ENCODE results near the gene GHR. TPM values are rescaled to one million over a fixed set of nuclear protein-coding genes. Genes with fewer than 3 reads are reported as not detected.

Gene GHR
- total and polyA plus RNA-seq, 2 of the 8 experiments (the other 6 are each of a cell fraction or from before 2014, with no cell fraction given): 0.15 to 0.19 TPM

DNA sequence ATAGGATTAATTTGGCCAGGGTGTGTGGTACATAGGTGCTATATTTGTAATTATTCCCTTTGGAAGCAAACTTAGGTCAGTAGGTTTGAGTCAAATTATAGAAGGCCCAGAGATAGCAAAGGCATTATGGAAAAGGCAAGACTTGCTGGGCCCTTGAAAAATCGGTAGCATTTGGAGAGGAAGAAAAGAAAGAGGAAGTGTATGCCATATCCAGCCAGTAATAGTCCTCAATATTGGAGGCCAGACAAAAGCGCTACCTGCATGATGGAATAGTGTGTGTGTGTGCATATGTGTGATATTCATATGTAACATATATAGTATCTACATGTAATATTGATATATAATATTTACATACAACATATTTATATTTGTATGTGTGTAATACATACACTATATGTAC is 146.1 kb downstream of the GHR start (continued):
- TF ChIP-seq, protein P1, sequence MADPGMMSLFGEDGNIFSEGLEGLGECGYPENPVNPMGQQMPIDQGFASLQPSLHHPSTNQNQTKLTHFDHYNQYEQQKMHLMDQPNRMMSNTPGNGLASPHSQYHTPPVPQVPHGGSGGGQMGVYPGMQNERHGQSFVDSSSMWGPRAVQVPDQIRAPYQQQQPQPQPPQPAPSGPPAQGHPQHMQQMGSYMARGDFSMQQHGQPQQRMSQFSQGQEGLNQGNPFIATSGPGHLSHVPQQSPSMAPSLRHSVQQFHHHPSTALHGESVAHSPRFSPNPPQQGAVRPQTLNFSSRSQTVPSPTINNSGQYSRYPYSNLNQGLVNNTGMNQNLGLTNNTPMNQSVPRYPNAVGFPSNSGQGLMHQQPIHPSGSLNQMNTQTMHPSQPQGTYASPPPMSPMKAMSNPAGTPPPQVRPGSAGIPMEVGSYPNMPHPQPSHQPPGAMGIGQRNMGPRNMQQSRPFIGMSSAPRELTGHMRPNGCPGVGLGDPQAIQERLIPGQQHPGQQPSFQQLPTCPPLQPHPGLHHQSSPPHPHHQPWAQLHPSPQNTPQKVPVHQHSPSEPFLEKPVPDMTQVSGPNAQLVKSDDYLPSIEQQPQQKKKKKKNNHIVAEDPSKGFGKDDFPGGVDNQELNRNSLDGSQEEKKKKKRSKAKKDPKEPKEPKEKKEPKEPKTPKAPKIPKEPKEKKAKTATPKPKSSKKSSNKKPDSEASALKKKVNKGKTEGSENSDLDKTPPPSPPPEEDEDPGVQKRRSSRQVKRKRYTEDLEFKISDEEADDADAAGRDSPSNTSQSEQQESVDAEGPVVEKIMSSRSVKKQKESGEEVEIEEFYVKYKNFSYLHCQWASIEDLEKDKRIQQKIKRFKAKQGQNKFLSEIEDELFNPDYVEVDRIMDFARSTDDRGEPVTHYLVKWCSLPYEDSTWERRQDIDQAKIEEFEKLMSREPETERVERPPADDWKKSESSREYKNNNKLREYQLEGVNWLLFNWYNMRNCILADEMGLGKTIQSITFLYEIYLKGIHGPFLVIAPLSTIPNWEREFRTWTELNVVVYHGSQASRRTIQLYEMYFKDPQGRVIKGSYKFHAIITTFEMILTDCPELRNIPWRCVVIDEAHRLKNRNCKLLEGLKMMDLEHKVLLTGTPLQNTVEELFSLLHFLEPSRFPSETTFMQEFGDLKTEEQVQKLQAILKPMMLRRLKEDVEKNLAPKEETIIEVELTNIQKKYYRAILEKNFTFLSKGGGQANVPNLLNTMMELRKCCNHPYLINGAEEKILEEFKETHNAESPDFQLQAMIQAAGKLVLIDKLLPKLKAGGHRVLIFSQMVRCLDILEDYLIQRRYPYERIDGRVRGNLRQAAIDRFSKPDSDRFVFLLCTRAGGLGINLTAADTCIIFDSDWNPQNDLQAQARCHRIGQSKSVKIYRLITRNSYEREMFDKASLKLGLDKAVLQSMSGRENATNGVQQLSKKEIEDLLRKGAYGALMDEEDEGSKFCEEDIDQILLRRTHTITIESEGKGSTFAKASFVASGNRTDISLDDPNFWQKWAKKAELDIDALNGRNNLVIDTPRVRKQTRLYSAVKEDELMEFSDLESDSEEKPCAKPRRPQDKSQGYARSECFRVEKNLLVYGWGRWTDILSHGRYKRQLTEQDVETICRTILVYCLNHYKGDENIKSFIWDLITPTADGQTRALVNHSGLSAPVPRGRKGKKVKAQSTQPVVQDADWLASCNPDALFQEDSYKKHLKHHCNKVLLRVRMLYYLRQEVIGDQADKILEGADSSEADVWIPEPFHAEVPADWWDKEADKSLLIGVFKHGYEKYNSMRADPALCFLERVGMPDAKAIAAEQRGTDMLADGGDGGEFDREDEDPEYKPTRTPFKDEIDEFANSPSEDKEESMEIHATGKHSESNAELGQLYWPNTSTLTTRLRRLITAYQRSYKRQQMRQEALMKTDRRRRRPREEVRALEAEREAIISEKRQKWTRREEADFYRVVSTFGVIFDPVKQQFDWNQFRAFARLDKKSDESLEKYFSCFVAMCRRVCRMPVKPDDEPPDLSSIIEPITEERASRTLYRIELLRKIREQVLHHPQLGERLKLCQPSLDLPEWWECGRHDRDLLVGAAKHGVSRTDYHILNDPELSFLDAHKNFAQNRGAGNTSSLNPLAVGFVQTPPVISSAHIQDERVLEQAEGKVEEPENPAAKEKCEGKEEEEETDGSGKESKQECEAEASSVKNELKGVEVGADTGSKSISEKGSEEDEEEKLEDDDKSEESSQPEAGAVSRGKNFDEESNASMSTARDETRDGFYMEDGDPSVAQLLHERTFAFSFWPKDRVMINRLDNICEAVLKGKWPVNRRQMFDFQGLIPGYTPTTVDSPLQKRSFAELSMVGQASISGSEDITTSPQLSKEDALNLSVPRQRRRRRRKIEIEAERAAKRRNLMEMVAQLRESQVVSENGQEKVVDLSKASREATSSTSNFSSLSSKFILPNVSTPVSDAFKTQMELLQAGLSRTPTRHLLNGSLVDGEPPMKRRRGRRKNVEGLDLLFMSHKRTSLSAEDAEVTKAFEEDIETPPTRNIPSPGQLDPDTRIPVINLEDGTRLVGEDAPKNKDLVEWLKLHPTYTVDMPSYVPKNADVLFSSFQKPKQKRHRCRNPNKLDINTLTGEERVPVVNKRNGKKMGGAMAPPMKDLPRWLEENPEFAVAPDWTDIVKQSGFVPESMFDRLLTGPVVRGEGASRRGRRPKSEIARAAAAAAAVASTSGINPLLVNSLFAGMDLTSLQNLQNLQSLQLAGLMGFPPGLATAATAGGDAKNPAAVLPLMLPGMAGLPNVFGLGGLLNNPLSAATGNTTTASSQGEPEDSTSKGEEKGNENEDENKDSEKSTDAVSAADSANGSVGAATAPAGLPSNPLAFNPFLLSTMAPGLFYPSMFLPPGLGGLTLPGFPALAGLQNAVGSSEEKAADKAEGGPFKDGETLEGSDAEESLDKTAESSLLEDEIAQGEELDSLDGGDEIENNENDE (IDR thresholded peaks at IDR 0.05; ENCODE audit: insufficient replicate concordance, low read length): no peak
- no peak for TF ChIP-seq SP4 (IDR thresholded peaks at IDR 0.05; ENCODE audit: low read length)
- no peak for TF ChIP-seq NRF1 (IDR thresholded peaks at IDR 0.05; ENCODE audit: low read depth, low read length)
- TF ChIP-seq GABPA (IDR thresholded peaks at IDR 0.05; ENCODE audit: borderline replicate concordance, insufficient read depth, low read length): no peak
- TF ChIP-seq SP1 (IDR thresholded peaks at IDR 0.05; ENCODE audit: low read depth, low read length): no peak
- TF ChIP-seq KDM5A (IDR thresholded peaks at IDR 0.05; ENCODE audit: low read length): no peak
- no peak for TF ChIP-seq RFX5 (IDR thresholded peaks at IDR 0.05; ENCODE audit: borderline replicate concordance, low read depth, low read length)
- no peak for TF ChIP-seq RXRA (IDR thresholded peaks at IDR 0.05; ENCODE audit: insufficient read depth, low read depth, low read length)
- TF ChIP-seq TAF1 (IDR thresholded peaks at IDR 0.05; ENCODE audit: low read depth, low read length): no peak
- TF ChIP-seq CBX5 (IDR thresholded peaks at IDR 0.05; ENCODE audit: low read depth, low read length): no peak
- TF ChIP-seq RNF2 (IDR thresholded peaks at IDR 0.05; ENCODE audit: borderline replicate concordance, low read depth, low read length, missing control alignments, poor library complexity, severe bottlenecking): no peak
- TF ChIP-seq CREB1 (IDR thresholded peaks at IDR 0.05): no peak
- TF ChIP-seq, protein P2, sequence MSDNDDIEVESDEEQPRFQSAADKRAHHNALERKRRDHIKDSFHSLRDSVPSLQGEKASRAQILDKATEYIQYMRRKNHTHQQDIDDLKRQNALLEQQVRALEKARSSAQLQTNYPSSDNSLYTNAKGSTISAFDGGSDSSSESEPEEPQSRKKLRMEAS (IDR thresholded peaks at IDR 0.05): no peak

Data from H1 (cell line).